ENCODE measurements around the gene TNFAIP8. TPM values are rescaled to one million over a fixed set of nuclear protein-coding genes. Genes with fewer than 3 reads are reported as not detected.

The TNFAIP8 gene
- total RNA-seq, 2 donors from 2014 or later, result 29.6 to 39.5 TPM

GRCh38 chr5:119365847-119366539, 10.2 kb downstream of the TNFAIP8 start:
- DNase-seq, result no peak
- Mint-ChIP-seq H3K27me3 (ENCODE audit: insufficient read depth) (no peaks in the 10 kb centered on the region), H3K36me3 (ENCODE audit: low read depth) (peaks cover 6% of the 10 kb centered on the region), H3K4me3 (no peak overlapping the region), H3K9me3 (no peaks in the 10 kb centered on the region), H3K4me1 (peaks cover 26% of the 10 kb centered on the region), H3K27ac (no peak overlapping the region)
- WGBS, 2 experiments (ENCODE audit: insufficient coverage in 1 of 2, insufficient read length in 1 of 2), result 83 to 85% methylated on average over 3 of the region's 3 CpGs
- H3K9ac ChIP-seq (ENCODE audit: extremely low read depth, low read length, poor library complexity, severe bottlenecking), result no peak overlapping the region
- peaks cover 8% of the 10 kb centered on the region for H3K36me3 ChIP-seq (ENCODE audit: control insufficient read depth, insufficient read depth, low read length)
- H3K9me3 ChIP-seq (ENCODE audit: control insufficient read depth, low read length), result no peaks in the 10 kb centered on the region
- no peak overlapping the region for H3K4me3 ChIP-seq (ENCODE audit: low read length)
- no peaks in the 10 kb centered on the region for H3K27me3 ChIP-seq (ENCODE audit: control insufficient read depth, insufficient read depth, low read length, poor library complexity, severe bottlenecking)
- TF ChIP-seq CTCF (conservative IDR thresholded peaks at IDR 0.05), result no peak
- peaks cover 3% of the 10 kb centered on the region for H3K4me1 ChIP-seq (ENCODE audit: control insufficient read depth, insufficient read depth, low read length)
- no peak overlapping the region for H3K27ac ChIP-seq (ENCODE audit: low read depth, low read length)

DNA sequence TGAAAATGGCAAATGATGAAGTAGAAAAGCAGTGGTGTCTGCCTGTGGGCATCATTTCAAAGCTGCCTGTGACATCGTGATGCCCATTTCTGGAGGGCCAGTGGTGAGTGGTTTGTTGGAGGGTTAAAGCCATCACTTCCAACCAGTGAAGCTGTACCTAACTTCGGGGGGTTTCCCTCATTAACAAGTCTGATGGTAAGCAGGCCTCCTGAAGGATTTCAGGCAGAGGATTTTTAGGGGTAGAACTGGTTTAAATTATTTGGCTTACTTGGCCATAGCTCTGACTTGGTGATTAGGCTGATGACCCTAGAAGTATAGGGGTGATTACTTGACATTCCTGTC, 10.7 kb downstream of the TNFAIP8 start:
- no peaks in the 10 kb centered on the region for H3K27me3 Mint-ChIP-seq (ENCODE audit: insufficient read depth)
- no peak for DNase-seq
- H3K9me3 Mint-ChIP-seq, result no peaks in the 10 kb centered on the region
- Histone ChIP-seq H3K9ac (ENCODE audit: extremely low read depth, low read length, poor library complexity, severe bottlenecking) (no peak overlapping the region), H3K4me3 (ENCODE audit: low read length) (no peak overlapping the region), H3K27me3 (ENCODE audit: control insufficient read depth, insufficient read depth, low read length, poor library complexity, severe bottlenecking) (no peaks in the 10 kb centered on the region), H3K4me1 (ENCODE audit: control insufficient read depth, insufficient read depth, low read length) (peaks cover 3% of the 10 kb centered on the region), H3K27ac (ENCODE audit: low read depth, low read length) (no peak overlapping the region), H3K36me3 (ENCODE audit: control insufficient read depth, insufficient read depth, low read length) (peaks cover 8% of the 10 kb centered on the region), H3K9me3 (ENCODE audit: control insufficient read depth, low read length) (no peaks in the 10 kb centered on the region)
- peaks cover 6% of the 10 kb centered on the region for H3K36me3 Mint-ChIP-seq (ENCODE audit: low read depth)
- no peak for TF ChIP-seq CTCF (conservative IDR thresholded peaks at IDR 0.05)
- H3K27ac Mint-ChIP-seq, result no peak overlapping the region
- peaks cover 22% of the 10 kb centered on the region for H3K4me1 Mint-ChIP-seq
- WGBS, 2 experiments (ENCODE audit: insufficient coverage in 1 of 2, insufficient read length in 1 of 2), result 80 to 86% methylated on average over 1 to 2 of the region's 2 CpGs
- no peak overlapping the region for H3K4me3 Mint-ChIP-seq

- Histone ChIP-seq H3K27me3 (ENCODE audit: control insufficient read depth, insufficient read depth, low read length, poor library complexity, severe bottlenecking) (no peaks in the 10 kb centered on the region), H3K27ac (ENCODE audit: low read depth, low read length) (no peak overlapping the region), H3K9ac (ENCODE audit: extremely low read depth, low read length, poor library complexity, severe bottlenecking) (no peak overlapping the region), H3K4me3 (ENCODE audit: low read length) (no peak overlapping the region), H3K36me3 (ENCODE audit: control insufficient read depth, insufficient read depth, low read length) (peaks cover 8% of the 10 kb centered on the region), H3K4me1 (ENCODE audit: control insufficient read depth, insufficient read depth, low read length) (no peaks in the 10 kb centered on the region), H3K9me3 (ENCODE audit: control insufficient read depth, low read length) (no peaks in the 10 kb centered on the region)
- 86% methylated on average over 1 of the region's 1 CpG; no CpG with 5 or more reads in 1 of the 2 experiments for WGBS, 2 experiments (ENCODE audit: insufficient coverage in 1 of 2, insufficient read length in 1 of 2)
- Mint-ChIP-seq H3K27ac (no peak overlapping the region), H3K36me3 (ENCODE audit: low read depth) (peaks cover 3% of the 10 kb centered on the region), H3K4me1 (peaks cover 18% of the 10 kb centered on the region), H3K9me3 (no peaks in the 10 kb centered on the region), H3K27me3 (ENCODE audit: insufficient read depth) (no peaks in the 10 kb centered on the region), H3K4me3 (no peak overlapping the region)
- no peak for DNase-seq
- no peak for TF ChIP-seq CTCF (conservative IDR thresholded peaks at IDR 0.05)
These were observed 11.9 kb downstream of the TNFAIP8 start for GRCh38 chr5:119367502-119368237.
